SU-DHL-6 (cell line): ENCODE data around the gene ERC1.

Source experiments
- H2AFZ ChIP-seq: fragments of 200-600 bp; sonication (generic); 2 replicates; pipeline ENCODE4 v1.6.1; 2014; ENCODE audit warnings: low read depth, mild to moderate bottlenecking, moderate library complexity, mixed read lengths, antibody characterized with exemption, low read length; ENCODE audit not compliant: severe bottlenecking
- H3F3A ChIP-seq: fragments of 200-600 bp; shearing (Covaris generic); 2 replicates; pipeline ENCODE4 v1.6.0; 2016; ENCODE audit warnings: antibody characterized with exemption, mild to moderate bottlenecking; ENCODE audit not compliant: insufficient read depth
- H3K27ac ChIP-seq: fragments of 200-600 bp; sonication (generic); 2 replicates; pipeline ENCODE4 v1.5.1; 2016; ENCODE audit warnings: low read depth, mild to moderate bottlenecking, low read length, moderate library complexity, mixed read lengths
- H3K27me3 ChIP-seq: fragments of 200-600 bp; sonication (generic), shearing (Covaris generic); 2 replicates; pipeline ENCODE4 v1.6.0; 2014; ENCODE audit warnings: mild to moderate bottlenecking, low read length
- H3K36me3 ChIP-seq: fragments of 200-600 bp; sonication (generic); 2 replicates; pipeline ENCODE4 v1.6.1; 2014; ENCODE audit warnings: mild to moderate bottlenecking, low read length, mixed read lengths
- H3K4me2 ChIP-seq: fragments of 300-600, 200-600 bp; shearing (Covaris generic), sonication (generic); 2 replicates; pipeline ENCODE4 v1.6.0; 2014; ENCODE audit warnings: low read length, low read depth, mild to moderate bottlenecking; ENCODE audit not compliant: poor library complexity, severe bottlenecking
- H3K4me3 ChIP-seq: fragments of 200-600 bp; sonication (generic); 2 replicates; pipeline ENCODE4 v1.5.1; 2014; ENCODE audit warnings: antibody characterized with exemption, low read length, mild to moderate bottlenecking, mixed read lengths; ENCODE audit not compliant: insufficient read depth, poor library complexity, severe bottlenecking
- H3K79me2 ChIP-seq: fragments of 200-600 bp; sonication (generic); 2 replicates; pipeline ENCODE4 v1.6.1; 2014; ENCODE audit warnings: mild to moderate bottlenecking, low read length, moderate library complexity; ENCODE audit not compliant: insufficient read depth
- H3K9ac ChIP-seq: fragments of 200-600 bp; sonication (generic); 2 replicates; pipeline ENCODE4 v1.7.0; 2014; ENCODE audit warnings: mild to moderate bottlenecking, low read length
- H3K9me2 ChIP-seq: fragments of 200-600 bp; sonication (generic); replicated peaks from 2 replicates; pipeline ENCODE4 v1.6.1; 2014; ENCODE audit warnings: low read length; ENCODE audit not compliant: insufficient read depth
- H3K9me3 ChIP-seq: fragments of 200-600 bp; sonication (generic); 2 replicates; pipeline ENCODE4 v1.6.1; 2014; ENCODE audit warnings: low read length, mixed read lengths; ENCODE audit not compliant: insufficient read depth
- H4K20me1 ChIP-seq: fragments of 200-600 bp; sonication (generic); 2 replicates; pipeline ENCODE4 v1.6.1; 2014; ENCODE audit warnings: low read depth, mild to moderate bottlenecking, antibody characterized with exemption, low read length, moderate library complexity, mixed read lengths
- EZH2phosphoT487 ChIP-seq: fragments of 200-600 bp; sonication (generic), shearing (Covaris generic); conservative IDR thresholded peaks from 2 replicates; pipeline ENCODE4 v1.6.1; 2018; ENCODE audit warnings: mild to moderate bottlenecking, antibody characterized with exemption, low read length, moderate library complexity, mixed read lengths
- TF ChIP-seq, protein P1 (sequence below): fragments of 200-600 bp; sonication (generic); IDR thresholded peaks from one replicate; pipeline ENCODE4 v1.5.1; 2017; ENCODE audit warnings: antibody characterized with exemption, mild to moderate bottlenecking, low read length, moderate library complexity; ENCODE audit not compliant: insufficient read depth, poor library complexity, severe bottlenecking

The ERC1 gene

GRCh38 chr12:1188016-1188415, 197.0 kb downstream of the ERC1 start:
- H3K27me3 ChIP-seq: no peaks in the 10 kb centered on the region
- TF ChIP-seq, protein P1, sequence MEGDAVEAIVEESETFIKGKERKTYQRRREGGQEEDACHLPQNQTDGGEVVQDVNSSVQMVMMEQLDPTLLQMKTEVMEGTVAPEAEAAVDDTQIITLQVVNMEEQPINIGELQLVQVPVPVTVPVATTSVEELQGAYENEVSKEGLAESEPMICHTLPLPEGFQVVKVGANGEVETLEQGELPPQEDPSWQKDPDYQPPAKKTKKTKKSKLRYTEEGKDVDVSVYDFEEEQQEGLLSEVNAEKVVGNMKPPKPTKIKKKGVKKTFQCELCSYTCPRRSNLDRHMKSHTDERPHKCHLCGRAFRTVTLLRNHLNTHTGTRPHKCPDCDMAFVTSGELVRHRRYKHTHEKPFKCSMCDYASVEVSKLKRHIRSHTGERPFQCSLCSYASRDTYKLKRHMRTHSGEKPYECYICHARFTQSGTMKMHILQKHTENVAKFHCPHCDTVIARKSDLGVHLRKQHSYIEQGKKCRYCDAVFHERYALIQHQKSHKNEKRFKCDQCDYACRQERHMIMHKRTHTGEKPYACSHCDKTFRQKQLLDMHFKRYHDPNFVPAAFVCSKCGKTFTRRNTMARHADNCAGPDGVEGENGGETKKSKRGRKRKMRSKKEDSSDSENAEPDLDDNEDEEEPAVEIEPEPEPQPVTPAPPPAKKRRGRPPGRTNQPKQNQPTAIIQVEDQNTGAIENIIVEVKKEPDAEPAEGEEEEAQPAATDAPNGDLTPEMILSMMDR: no peak
- no peak for TF ChIP-seq EZH2phosphoT487
- peaks cover 5% of the 10 kb centered on the region; the same call in 1 of the 2 replicates for H3K36me3 ChIP-seq

DNA sequence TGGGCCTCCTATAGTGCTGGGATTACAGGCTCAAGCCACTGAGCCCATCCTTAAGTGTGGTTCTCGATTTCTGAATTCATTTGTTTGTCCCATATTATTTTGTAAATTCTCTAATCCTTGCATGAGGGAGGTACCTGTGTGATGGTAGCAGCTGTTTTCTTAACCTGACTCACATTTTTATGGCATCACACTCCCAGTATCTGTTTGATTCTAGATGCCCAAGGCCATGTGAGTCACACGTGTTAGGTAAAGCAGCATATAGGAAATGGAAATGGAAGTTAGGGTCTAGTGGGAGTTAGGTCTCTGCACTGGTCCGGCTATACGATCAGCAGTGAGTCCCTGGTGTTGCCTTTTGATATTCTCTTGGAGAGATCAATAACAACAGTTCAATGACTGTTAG, 198.1 kb downstream of the ERC1 start:
- TF ChIP-seq, protein P1: no peak
- no peak for TF ChIP-seq EZH2phosphoT487
- Histone ChIP-seq H3K27ac (no peak overlapping the region), H3K4me3 (no peak overlapping the region), H4K20me1 (no peaks in the 10 kb centered on the region), H3K9me3 (no peaks in the 10 kb centered on the region), H3F3A (no peaks in the 10 kb centered on the region), H3K36me3 (peaks cover 3% of the 10 kb centered on the region; the same call in 1 of the 2 replicates), H3K27me3 (no peaks in the 10 kb centered on the region), H3K79me2 (no peaks in the 10 kb centered on the region), H3K4me2 (no peak overlapping the region), H3K9ac (no peak overlapping the region), H3K9me2 (no peaks in the 10 kb centered on the region), H2AFZ (no peak overlapping the region)

More at GRCh38 chr12:1188016-1188415, 197.0 kb downstream of the ERC1 start:
- no peaks in the 10 kb centered on the region for H4K20me1 ChIP-seq
- H3K4me3 ChIP-seq: no peak overlapping the region
- no peak overlapping the region for H2AFZ ChIP-seq
- no peaks in the 10 kb centered on the region for H3K9me3 ChIP-seq
- H3F3A ChIP-seq: no peaks in the 10 kb centered on the region
- H3K27ac ChIP-seq: no peak overlapping the region
- no peak overlapping the region for H3K4me2 ChIP-seq
- no peak overlapping the region for H3K9ac ChIP-seq
- no peaks in the 10 kb centered on the region for H3K79me2 ChIP-seq
- no peaks in the 10 kb centered on the region for H3K9me2 ChIP-seq

GRCh38 chr12:1195513-1195912, 204.5 kb downstream of the ERC1 start:
- H3K4me3 ChIP-seq: no peak overlapping the region
- peaks cover 9% of the 10 kb centered on the region; the same call in 1 of the 2 replicates for H3K9me3 ChIP-seq
- no peak overlapping the region for H3K27ac ChIP-seq
- no peaks in the 10 kb centered on the region for H3K36me3 ChIP-seq
- no peaks in the 10 kb centered on the region for H3K27me3 ChIP-seq
- no peaks in the 10 kb centered on the region for H4K20me1 ChIP-seq
- no peaks in the 10 kb centered on the region for H3K9me2 ChIP-seq
- H2AFZ ChIP-seq: no peak overlapping the region
- H3F3A ChIP-seq: no peaks in the 10 kb centered on the region
- no peak overlapping the region for H3K9ac ChIP-seq
- no peak overlapping the region for H3K4me2 ChIP-seq
- H3K79me2 ChIP-seq: no peaks in the 10 kb centered on the region
- TF ChIP-seq EZH2phosphoT487: no peak
- TF ChIP-seq, protein P1: no peak
